ENCODE data around the gene RASGRF2. TPM values are rescaled to one million over a fixed set of nuclear protein-coding genes. Genes with fewer than 3 reads are reported as not detected.
A peak's percentile ranks its signal among the peaks of the same experiment; 100 is the strongest.

Gene RASGRF2
- total and polyA plus RNA-seq, 2 of the 8 experiments (the other 6 are each of a cell fraction or from before 2014, with no cell fraction given) = 2.6 to 29.5 TPM

GRCh38 chr5:81183811-81184748 lies 223.9 kb downstream of the RASGRF2 start:
- Histone ChIP-seq H3K9ac (replicated peaks in 1 of 4; ENCODE audit: extremely low read depth in 1 of 4, low read depth in 3 of 4, low read length in 3 of 4) (no peak overlapping the region), H2BK12ac (ENCODE audit: low read depth, low read length) (no peak overlapping the region), H3K4me2 (ENCODE audit: insufficient read depth in 1 of 2, low read depth in 2 of 2, low read length in 2 of 2) (no peak overlapping the region), H3K27ac (ENCODE audit: low read depth, low read length) (no peak overlapping the region), H2AK5ac (ENCODE audit: low read depth, low read length) (no peak overlapping the region), H4K91ac (replicated peaks; ENCODE audit: insufficient read length, low read length) (no peak overlapping the region), H3K4ac (replicated peaks; ENCODE audit: insufficient read length, low read depth, low read length) (no peak overlapping the region), H3K27me3 (replicated peaks in 1 of 4; ENCODE audit: control insufficient read depth in 3 of 4, extremely low read depth in 1 of 4, insufficient read depth in 3 of 4, low read length in 3 of 4) (no peaks in the 10 kb centered on the region), H3K79me2 (ENCODE audit: control insufficient read depth in 1 of 2, insufficient read depth in 2 of 2, low read length in 2 of 2) (no peaks in the 10 kb centered on the region), H2AFZ (ENCODE audit: low read length) (no peak overlapping the region), H3K23me2 (ENCODE audit: low read depth, low read length) (no peaks in the 10 kb centered on the region; the same call in 1 of the 2 replicates), H3K4me1 (replicated peaks in 1 of 4; ENCODE audit: control insufficient read depth in 3 of 4, insufficient read depth in 4 of 4, low read length in 3 of 4) (peaks cover 2 to 14% (median 10%) of the 10 kb centered on the region in 4 experiments; a peak in 6 of 7 replicates), H3K23ac (ENCODE audit: insufficient read length) (no peak overlapping the region), H3K14ac (ENCODE audit: insufficient read length) (no peak overlapping the region), H2BK5ac (ENCODE audit: low read depth, low read length) (no peak overlapping the region), H3K79me1 (ENCODE audit: low read depth, low read length) (no peaks in the 10 kb centered on the region), H4K8ac (ENCODE audit: extremely low read depth, insufficient read depth, low read length) (no peak overlapping the region), H3K4me3 (ENCODE audit: extremely low read depth in 1 of 4, insufficient read depth in 2 of 4, low read depth in 3 of 4, low read length in 4 of 4) (no peak overlapping the region), H2BK20ac (ENCODE audit: low read length) (no peak overlapping the region), H4K20me1 (replicated peaks in 1 of 2; ENCODE audit: control insufficient read depth in 1 of 2, insufficient read depth in 2 of 2, low read length in 2 of 2) (no peaks in the 10 kb centered on the region), H2BK15ac (ENCODE audit: low read length) (no peak overlapping the region), H4K5ac (ENCODE audit: insufficient read length, low read depth, low read length) (no peak overlapping the region), H3K18ac (ENCODE audit: extremely low read depth, low read length) (no peak overlapping the region), H2BK120ac (replicated peaks; ENCODE audit: low read depth, low read length) (no peak overlapping the region), H3K56ac (replicated peaks; ENCODE audit: insufficient read length, low read depth, low read length) (no peak overlapping the region), H3K9me3 (ENCODE audit: insufficient read depth in 2 of 2, low read depth in 1 of 2, low read length in 1 of 2) (no peaks in the 10 kb centered on the region), H3K36me3 (ENCODE audit: control insufficient read depth in 2 of 4, insufficient read depth in 4 of 4, low read length in 3 of 4) (no peaks in the 10 kb centered on the region)
- ChIA-PET POLR2A (ENCODE audit: partially characterized antibody) (no interaction called here), CTCF (ENCODE audit: partially characterized antibody) (interaction anchor here (0.6 to 3.2 kb wide), 11 partner anchors 9 to 1807 kb away, joined by 3 to 53 read pairs (median 5); no protein-coding TSS in a partner anchor)
- FAIRE-seq (no peak), DNase-seq (ENCODE audit: low read depth in 1 of 2, low spot score in 2 of 2) (no peak)
- TF ChIP-seq JUND (IDR thresholded peaks at IDR 0.05; ENCODE audit: low read length) (no peak), GABPA (IDR thresholded peaks at IDR 0.05; ENCODE audit: borderline replicate concordance, insufficient read depth, low read length) (no peak), SIX5 (IDR thresholded peaks at IDR 0.05; ENCODE audit: low read depth, low read length) (no peak), CBX8 (IDR thresholded peaks at IDR 0.05; ENCODE audit: borderline replicate concordance, low read depth, low read length) (no peak), SUZ12 (IDR thresholded peaks at IDR 0.05; ENCODE audit: low read length) (0 out of 2 replicates have a peak, but pooled peaks have one; percentile 0), SP1 (IDR thresholded peaks at IDR 0.05; ENCODE audit: low read depth, low read length) (no peak), RAD21 (IDR thresholded peaks at IDR 0.05 in 1 of 2, conservative IDR thresholded peaks at IDR 0.05 in 1 of 2; ENCODE audit: low read depth in 2 of 2, low read length in 2 of 2) (no peak)
- 89% methylated on average over 11 of the region's 11 CpGs; no CpG with 5 or more reads in 1 of the 2 experiments for WGBS, 2 experiments (ENCODE audit: extremely low coverage in 1 of 2, insufficient coverage in 1 of 2, insufficient read length in 1 of 2, insufficient replicate concordance in 2 of 2, low coverage in 1 of 2, low lambda C conversion rate in 2 of 2, missing lambda C conversion rate in 1 of 2)

Data from H1 (cell line).